HCT116 (cell line): Measurements from ENCODE around the gene BOC. TPM values are rescaled to one million over a fixed set of nuclear protein-coding genes. Genes with fewer than 3 reads are reported as not detected.

Experiments used
- ATAC-seq: fragments of 200-7000 bp; cut with Tn5 transposase; 2 replicates; pipeline ENCODE4 v1.9.1; 2020; ENCODE audit warnings: mild to moderate bottlenecking, moderate library complexity
- BruUV-seq: library from RNA; stranded (reverse); fragments of 400-500 nt; replicated peaks from 2 replicates; lab custom pipeline; 2021; lab: Mats Ljungman, UMichigan
- CTCF ChIA-PET: fragments of 300-600 bp; sonication (Branson Sonifier 250); formaldehyde crosslinking; loops from one replicate; lab custom pipeline; 2021; ENCODE audit warnings: antibody characterized with exemption; lab: Charles Lee
- POLR2A ChIA-PET: fragments of 300-600, 350-600 bp; sonication (Branson Sonifier 250); formaldehyde crosslinking; loops from one replicate; lab custom pipeline; 2021; ENCODE audit warnings: antibody characterized with exemption; lab: Charles Lee
- RAD21 ChIA-PET, 2 experiments: fragments of 300-600 bp; sonication (Branson Sonifier 250); formaldehyde crosslinking; loops; one replicate each; lab custom pipeline; 2023; ENCODE audit warnings: low total read pairs in 2 of 2; ENCODE audit not compliant: uncharacterized antibody in 2 of 2, unreplicated experiment in 2 of 2, low non-redundant PET in 1 of 2; lab: Charles Lee
- DNase-seq: peaks from one replicate; pipeline ENCODE4 v3.0.0-alpha.2; 2010; ENCODE audit warnings: low read depth, low spot score
- H2AFZ ChIP-seq: fragments of 200-600 bp; shearing (Covaris generic), sonication (generic); 2 replicates; pipeline ENCODE4 v1.6.1; 2017; ENCODE audit warnings: low read depth, mixed run types, mixed read lengths, antibody characterized with exemption, low read length; ENCODE audit not compliant: poor library complexity, severe bottlenecking
- H3K27ac ChIP-seq: 2 replicates; pipeline ENCODE4 v1.5.1; 2012; ENCODE audit warnings: low read depth, low read length
- H3K27me3 ChIP-seq: fragments of 200-600 bp; sonication (generic); 2 replicates; pipeline ENCODE4 v1.6.1; 2016; ENCODE audit warnings: mixed run types, low read length, mixed read lengths; ENCODE audit not compliant: insufficient read depth
- H3K36me3 ChIP-seq, 2 experiments: fragments of 200-500 bp in 1 of 2; fragments of 200-600 bp in 1 of 2; sonication (Bioruptor generic) in 1 of 2; sonication (generic) in 1 of 2; 2 replicates each; pipeline versions ENCODE4 v1.5.1 to v1.6.1; 2014 to 2016; ENCODE audit warnings: low read length in 2 of 2, inconsistent platforms in 1 of 2, mixed read lengths in 1 of 2, mixed run types in 1 of 2; ENCODE audit not compliant: insufficient read depth in 2 of 2, control insufficient read depth in 1 of 2
- H3K4me1 ChIP-seq, 2 experiments: fragments of 200-600 bp in 1 of 2; sonication (generic) in 1 of 2; 2 replicates each; pipeline versions ENCODE4 v1.5.1 to v1.6.1; 2012 to 2017; ENCODE audit warnings: low read length in 2 of 2, inconsistent platforms in 1 of 2, mild to moderate bottlenecking in 1 of 2, mixed read lengths in 1 of 2, mixed run types in 1 of 2, moderate library complexity in 1 of 2; ENCODE audit not compliant: insufficient read depth in 2 of 2, control insufficient read depth in 1 of 2
- H3K4me2 ChIP-seq: fragments of 200-600 bp; sonication (generic); 2 replicates; pipeline ENCODE4 v1.6.1; 2017; ENCODE audit warnings: mixed run types, low read length, mixed read lengths
- H3K4me3 ChIP-seq, 2 experiments: fragments of 200-600 bp in 1 of 2; sonication (generic) in 1 of 2; replicated peaks in 1 of 2; 2 replicates each; pipeline ENCODE4 v1.5.1; 2011 to 2016; ENCODE audit warnings: low read length in 2 of 2, control low read depth in 1 of 2, low read depth in 1 of 2, mild to moderate bottlenecking in 1 of 2, mixed read lengths in 1 of 2, mixed run types in 1 of 2
- H3K79me2 ChIP-seq: fragments of 200-600 bp; sonication (generic); 2 replicates; pipeline ENCODE4 v1.6.1; 2017; ENCODE audit warnings: mild to moderate bottlenecking, mixed run types, low read length, moderate library complexity, mixed read lengths; ENCODE audit not compliant: insufficient read depth
- H3K9ac ChIP-seq: fragments of 200-600 bp; sonication (generic); 2 replicates; pipeline ENCODE4 v1.6.1; 2016; ENCODE audit warnings: low read length, mixed read lengths
- H3K9me2 ChIP-seq: fragments of 200-600 bp; sonication (generic), shearing (Covaris generic); 2 replicates; pipeline ENCODE4 v1.6.1; 2017; ENCODE audit warnings: mixed run types, mild to moderate bottlenecking, moderate library complexity; ENCODE audit not compliant: insufficient read depth
- H3K9me3 ChIP-seq, 2 experiments: fragments of 200-500 bp in 1 of 2; fragments of 200-600 bp in 1 of 2; sonication (Bioruptor generic) in 1 of 2; sonication (generic) in 1 of 2; 2 replicates each; pipeline ENCODE4 v1.6.1; 2014 to 2017; ENCODE audit warnings: low read length in 2 of 2, mixed read lengths in 2 of 2, inconsistent platforms in 1 of 2, low read depth in 1 of 2, mild to moderate bottlenecking in 1 of 2, mixed run types in 1 of 2, moderate library complexity in 1 of 2; ENCODE audit not compliant: control insufficient read depth in 1 of 2, insufficient read depth in 1 of 2
- H4K20me1 ChIP-seq: fragments of 200-600 bp; sonication (generic), shearing (Covaris generic); 2 replicates; pipeline ENCODE4 v1.6.1; 2017; ENCODE audit warnings: mixed run types, mild to moderate bottlenecking, moderate library complexity; ENCODE audit not compliant: insufficient read depth
- EGR1 ChIP-seq: IDR thresholded peaks from 2 replicates; pipeline ENCODE4 v1.6.1; 2012; ENCODE audit warnings: low read depth
- EZH2 ChIP-seq: fragments of 200-600 bp; sonication (generic); IDR thresholded peaks from 2 replicates; pipeline ENCODE4 v1.6.1; 2017; ENCODE audit warnings: antibody characterized with exemption, mixed run types
- SIN3A ChIP-seq: IDR thresholded peaks from 2 replicates; pipeline ENCODE4 v1.6.1; 2012; ENCODE audit warnings: low read depth
- SP1 ChIP-seq: IDR thresholded peaks from 2 replicates; pipeline ENCODE4 v1.6.1; 2012; ENCODE audit warnings: low read depth
- TCF7L2 ChIP-seq: IDR thresholded peaks from 2 replicates; pipeline ENCODE4 v1.7.0; 2011; ENCODE audit warnings: borderline replicate concordance, inconsistent platforms; ENCODE audit not compliant: insufficient read depth, insufficient read length; ENCODE audit errors: extremely low read depth
- intact Hi-C: fragments of 100-400 bp; cut with micrococcal nuclease; formaldehyde crosslinking; loops from 2 replicates; pipeline ENCODE4 v1.10.0; 2022
- total RNA-seq: library from RNA; stranded (reverse); gene quantifications from one replicate; pipeline ENCODE4 v1.2.1, GENCODE V29; 2021; ENCODE audit not compliant: unreplicated experiment
- TF ChIP-seq, protein P1 (sequence below), 3 experiments: fragments of 200-600 bp in 1 of 3; sonication (generic) in 1 of 3; IDR thresholded peaks in 2 of 3; conservative IDR thresholded peaks in 1 of 3; 2 replicates each; pipeline ENCODE4 v1.5.1; 2012 to 2017; ENCODE audit warnings: low read depth in 2 of 3, low read length in 2 of 3, antibody characterized with exemption in 1 of 3, borderline replicate concordance in 1 of 3, control low read depth in 1 of 3, mild to moderate bottlenecking in 1 of 3, mixed read lengths in 1 of 3, mixed run types in 1 of 3, moderate library complexity in 1 of 3; ENCODE audit not compliant: insufficient read depth in 1 of 3

BOC gene
- total RNA-seq, 1 experiment from 2014 or later, result 3.3 TPM

DNA sequence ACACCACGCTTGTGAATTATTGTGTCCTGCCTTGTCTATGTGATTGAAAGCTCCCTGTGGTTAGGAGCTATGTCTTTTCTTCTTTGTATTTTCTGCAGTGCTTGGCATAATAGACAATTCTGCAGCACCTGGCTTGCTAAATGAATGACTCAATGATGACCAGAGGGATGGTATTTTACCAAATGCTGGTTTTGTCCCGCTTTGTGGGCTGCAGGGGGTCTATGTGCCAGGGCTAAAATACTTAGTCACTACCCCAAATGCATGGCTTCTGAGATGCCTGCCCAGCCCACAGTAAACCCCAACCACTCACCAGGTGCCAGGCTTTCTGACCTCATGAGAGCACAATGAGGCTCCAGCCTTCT is 50.9 kb downstream of the BOC start:
- no peaks in the 10 kb centered on the region for H3K9me3 ChIP-seq
- no peaks in the 10 kb centered on the region for H3K9me2 ChIP-seq
- intact Hi-C loops, result no loop called here
- ChIA-PET RAD21 (no interaction called here), POLR2A (no interaction called here), CTCF (no interaction called here)
- no peak overlapping the region for H3K9ac ChIP-seq
- BruUV-seq, result no TSS peak
- no peak overlapping the region for H2AFZ ChIP-seq
- no peaks in the 10 kb centered on the region for H4K20me1 ChIP-seq
- no peaks in the 10 kb centered on the region for H3K27me3 ChIP-seq
- no peak overlapping the region for H3K4me2 ChIP-seq
- H3K4me1 ChIP-seq, result no peaks in the 10 kb centered on the region
- no peak overlapping the region for H3K4me3 ChIP-seq
- ATAC-seq, result no peak
- TF ChIP-seq, protein P1, sequence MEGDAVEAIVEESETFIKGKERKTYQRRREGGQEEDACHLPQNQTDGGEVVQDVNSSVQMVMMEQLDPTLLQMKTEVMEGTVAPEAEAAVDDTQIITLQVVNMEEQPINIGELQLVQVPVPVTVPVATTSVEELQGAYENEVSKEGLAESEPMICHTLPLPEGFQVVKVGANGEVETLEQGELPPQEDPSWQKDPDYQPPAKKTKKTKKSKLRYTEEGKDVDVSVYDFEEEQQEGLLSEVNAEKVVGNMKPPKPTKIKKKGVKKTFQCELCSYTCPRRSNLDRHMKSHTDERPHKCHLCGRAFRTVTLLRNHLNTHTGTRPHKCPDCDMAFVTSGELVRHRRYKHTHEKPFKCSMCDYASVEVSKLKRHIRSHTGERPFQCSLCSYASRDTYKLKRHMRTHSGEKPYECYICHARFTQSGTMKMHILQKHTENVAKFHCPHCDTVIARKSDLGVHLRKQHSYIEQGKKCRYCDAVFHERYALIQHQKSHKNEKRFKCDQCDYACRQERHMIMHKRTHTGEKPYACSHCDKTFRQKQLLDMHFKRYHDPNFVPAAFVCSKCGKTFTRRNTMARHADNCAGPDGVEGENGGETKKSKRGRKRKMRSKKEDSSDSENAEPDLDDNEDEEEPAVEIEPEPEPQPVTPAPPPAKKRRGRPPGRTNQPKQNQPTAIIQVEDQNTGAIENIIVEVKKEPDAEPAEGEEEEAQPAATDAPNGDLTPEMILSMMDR (IDR thresholded peaks at IDR 0.05 in 2 of 3, conservative IDR thresholded peaks at IDR 0.05 in 1 of 3; ENCODE audit: borderline replicate concordance in 1 of 3, insufficient read depth in 1 of 3, low read depth in 2 of 3, low read length in 2 of 3), result no peak
- TF ChIP-seq SIN3A (no peak), EGR1 (no peak), TCF7L2 (no peak)
- no peak for DNase-seq
- no peaks in the 10 kb centered on the region for H3K36me3 ChIP-seq
- H3K79me2 ChIP-seq, result no peaks in the 10 kb centered on the region
- no peak overlapping the region for H3K27ac ChIP-seq

DNA sequence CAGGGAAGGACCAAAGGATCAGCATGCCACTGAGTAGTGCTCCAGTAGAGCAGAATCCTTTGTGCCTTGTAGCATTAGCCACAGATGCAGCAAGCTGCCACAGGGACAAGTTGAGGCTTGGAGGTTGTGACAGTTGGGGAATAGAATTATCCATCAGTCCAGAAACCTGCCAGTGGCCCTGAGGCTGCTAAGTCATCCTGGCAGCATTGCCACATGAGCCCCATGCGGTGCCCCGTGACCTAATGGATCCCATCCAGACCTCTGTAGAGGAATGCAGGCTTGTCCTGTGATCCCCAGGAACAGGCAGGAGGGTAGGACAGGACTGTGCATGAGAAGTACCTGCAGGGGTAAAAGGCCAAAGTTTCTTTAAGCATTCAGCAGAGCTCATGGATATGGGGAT is 51.7 kb downstream of the BOC start:
- Histone ChIP-seq H3K9me2 (no peaks in the 10 kb centered on the region), H3K27ac (no peak overlapping the region), H3K9ac (no peak overlapping the region), H4K20me1 (no peaks in the 10 kb centered on the region), H3K4me2 (no peak overlapping the region), H3K36me3 (no peaks in the 10 kb centered on the region), H2AFZ (no peak overlapping the region), H3K9me3 (no peaks in the 10 kb centered on the region), H3K4me1 (no peaks in the 10 kb centered on the region), H3K79me2 (no peaks in the 10 kb centered on the region), H3K27me3 (no peaks in the 10 kb centered on the region; the same call in 1 of the 2 replicates), H3K4me3 (no peak overlapping the region)
- BruUV-seq, result no TSS peak
- RAD21 ChIA-PET, result no interaction called here
- CTCF ChIA-PET, result no interaction called here
- TF ChIP-seq EZH2 (no peak), SP1 (no peak)
- no peak for DNase-seq
- ATAC-seq, result no peak
- intact Hi-C loops, result no loop called here
- POLR2A ChIA-PET, result no interaction called here
